COR-L47 (cell line): ENCODE results near the gene PTPRF.
A peak's percentile ranks its signal among the peaks of the same experiment; 100 is the strongest.

ENCODE experiments used
- DNase-seq: peaks from one replicate; lab custom pipeline; 2025; lab: John Stamatoyannopoulos, UW

PTPRF gene

GRCh38 chr1:43552813-43553212 lies 22.1 kb downstream of the PTPRF start:
- DNase-seq = peak; percentile 31

DNA sequence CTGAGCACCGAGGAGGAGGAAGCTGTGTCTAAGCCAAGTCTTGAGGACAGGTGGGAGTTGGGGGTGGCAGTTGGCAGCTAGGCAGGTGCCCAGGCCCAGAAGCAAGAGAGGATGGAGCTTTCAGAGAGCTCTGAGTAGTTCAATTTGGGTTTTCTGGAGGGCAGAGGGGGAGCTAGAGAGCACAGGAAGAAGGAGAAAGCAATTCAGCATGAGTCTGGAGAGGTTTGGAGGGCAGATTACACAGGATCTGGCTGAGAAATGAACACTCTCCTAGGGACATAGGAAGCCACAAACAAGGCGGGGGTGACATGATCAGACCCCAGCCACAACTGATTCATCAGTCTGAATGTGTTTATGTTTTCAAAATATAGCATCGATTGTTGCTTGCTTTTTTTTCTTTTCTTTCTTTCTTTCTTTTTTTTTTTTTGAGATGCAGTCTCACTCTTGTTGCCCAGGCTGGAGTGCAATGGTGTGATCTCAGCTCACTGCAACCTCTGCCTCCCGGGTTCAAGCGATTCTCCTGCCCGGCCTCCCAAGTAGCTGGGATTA lies 23.8 kb downstream of the PTPRF start:
- peak; percentile 11 for DNase-seq

GRCh38 chr1:43556782-43557181 lies 26.1 kb downstream of the PTPRF start:
- DNase-seq = no peak

DNA sequence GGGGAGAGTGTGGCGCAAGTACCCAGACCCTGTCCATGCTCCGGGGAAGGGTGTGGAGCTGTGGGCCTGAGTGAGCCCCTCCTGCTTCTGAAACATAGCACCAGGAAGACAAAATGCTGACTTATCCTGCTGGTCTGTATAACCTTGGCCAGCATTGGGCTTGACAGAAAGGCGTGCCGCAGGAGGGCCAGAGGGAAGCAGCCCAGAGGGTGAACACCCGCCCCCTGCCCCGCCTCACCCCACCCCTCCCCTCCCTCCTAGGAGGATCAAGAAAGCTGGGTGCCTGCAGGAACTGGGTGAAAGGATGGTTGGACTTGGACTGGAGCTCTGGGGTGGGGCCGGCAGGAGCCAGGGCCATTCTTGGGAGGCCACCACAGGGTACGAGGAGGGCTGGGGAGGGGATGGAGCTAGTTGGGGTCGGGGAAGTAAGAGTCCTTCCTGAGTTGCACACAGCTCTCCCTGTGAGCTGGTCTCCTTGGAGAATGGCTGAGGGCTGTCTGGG lies 27.1 kb downstream of the PTPRF start:
- no peak for DNase-seq

- no peak for DNase-seq
Observed at GRCh38 chr1:43558346-43558841, 27.7 kb downstream of the PTPRF start.

GRCh38 chr1:43559714-43560113 lies 29.0 kb downstream of the PTPRF start:
- DNase-seq = no peak

- DNase-seq = no peak
Observed at GRCh38 chr1:43560286-43560685, 29.6 kb downstream of the PTPRF start.

GRCh38 chr1:43563876-43564539 lies 33.3 kb downstream of the PTPRF start:
- no peak for DNase-seq

GRCh38 chr1:43564551-43565348 lies 34.1 kb downstream of the PTPRF start:
- peak; percentile 39 for DNase-seq

GRCh38 chr1:43565600-43566360 lies 35.1 kb downstream of the PTPRF start:
- peak; percentile 83 for DNase-seq

DNA sequence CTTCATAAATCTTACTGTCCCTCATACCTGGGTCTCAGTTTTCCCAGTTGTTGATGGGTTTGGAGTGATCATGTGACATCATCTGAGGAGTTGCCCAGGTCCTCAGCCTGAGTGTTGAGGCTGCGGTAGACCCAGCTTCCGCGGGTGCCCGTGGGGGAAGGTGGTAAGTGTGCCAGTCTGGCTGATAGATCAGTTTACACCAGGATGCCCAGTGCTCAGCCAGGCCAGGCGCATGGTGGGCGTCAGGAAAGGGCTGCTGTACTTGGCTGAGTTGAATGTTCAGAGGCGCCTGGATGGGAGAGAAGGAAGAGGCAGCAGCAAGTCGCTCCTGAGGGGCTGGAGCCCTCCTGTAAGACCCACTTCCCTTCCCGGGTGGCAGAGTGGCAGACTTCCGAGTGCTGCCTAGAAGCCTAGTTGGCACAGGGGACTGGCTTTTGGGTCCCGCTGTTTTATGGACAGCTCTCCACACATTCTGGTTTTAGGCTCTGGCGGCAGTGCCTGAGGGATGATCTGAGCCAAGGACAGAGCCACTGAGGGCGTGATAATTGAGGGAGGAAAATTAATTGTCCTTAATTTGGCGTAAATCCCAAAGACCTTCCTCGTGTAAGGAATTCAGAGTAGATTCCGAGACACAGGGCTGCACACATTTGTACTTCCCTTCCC lies 35.8 kb downstream of the PTPRF start:
- no peak for DNase-seq

- no peak for DNase-seq
Observed at GRCh38 chr1:43569175-43569574, 38.5 kb downstream of the PTPRF start.

- no peak for DNase-seq
Observed at GRCh38 chr1:43570277-43570676, 39.6 kb downstream of the PTPRF start.

DNA sequence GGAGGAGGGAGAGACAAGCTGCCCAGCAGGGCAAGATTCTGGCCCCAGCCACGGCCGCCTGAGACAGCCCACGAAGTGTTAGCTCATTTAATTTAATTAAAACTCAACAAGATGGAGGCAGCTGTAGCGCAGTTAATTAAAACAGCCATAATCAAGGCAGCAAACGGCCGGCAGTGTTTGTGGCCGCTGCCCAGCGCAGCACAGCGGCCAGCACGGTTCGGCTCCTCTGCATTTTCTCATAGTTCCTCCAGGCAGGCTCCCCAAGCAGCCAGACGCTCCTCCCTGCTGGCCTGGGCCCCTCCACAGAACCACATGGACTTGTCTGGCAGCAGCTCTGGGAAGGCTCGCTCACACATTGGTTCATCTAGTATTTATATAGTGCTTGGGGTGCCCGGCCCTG lies 40.0 kb downstream of the PTPRF start:
- DNase-seq = no peak

DNA sequence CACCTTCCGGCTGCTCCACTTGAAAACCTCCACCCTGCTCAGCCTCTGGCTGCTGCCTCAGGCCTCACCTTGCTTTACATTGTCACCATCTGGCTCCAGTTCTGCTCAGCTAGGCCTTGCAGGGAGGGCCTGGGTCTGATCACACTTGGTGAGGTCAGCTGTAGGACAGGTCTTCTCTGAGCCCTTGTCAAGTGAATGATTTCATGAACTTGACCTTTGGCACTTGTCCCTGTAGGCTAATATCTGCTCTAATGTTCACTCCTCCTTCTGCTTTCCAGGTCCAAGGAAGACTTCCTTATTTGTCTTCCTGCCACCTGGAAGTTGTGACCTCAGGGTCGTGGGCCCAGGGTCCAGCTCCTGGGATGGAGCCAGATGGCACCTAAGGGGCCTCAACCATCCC lies 41.4 kb downstream of the PTPRF start:
- DNase-seq = no peak

- DNase-seq = no peak
Observed at GRCh38 chr1:43572538-43572937, 41.9 kb downstream of the PTPRF start.

GRCh38 chr1:43573066-43573800 lies 42.5 kb downstream of the PTPRF start:
- DNase-seq = no peak

DNA sequence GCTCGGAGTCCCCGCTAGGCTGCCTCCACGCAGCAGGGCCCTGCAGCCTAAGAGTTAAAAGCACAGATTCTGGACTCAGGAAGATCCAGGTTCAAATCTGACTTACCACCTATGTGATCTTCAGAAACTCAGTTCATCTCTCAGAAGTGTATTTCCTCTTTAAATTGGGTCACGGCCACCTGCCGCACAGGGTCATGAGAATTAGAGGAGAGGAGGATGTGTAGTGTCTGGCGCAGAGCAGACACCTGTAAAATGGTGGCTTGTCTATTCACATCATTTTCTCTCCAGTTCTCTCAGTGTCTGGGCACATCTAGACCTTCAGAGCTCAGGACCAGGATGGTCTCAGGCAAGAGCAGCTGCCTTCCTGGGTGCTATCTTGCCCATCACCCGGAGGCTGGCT lies 45.8 kb downstream of the PTPRF start:
- no peak for DNase-seq

- no peak for DNase-seq
Observed at GRCh38 chr1:43577655-43578542, 47.2 kb downstream of the PTPRF start.

DNA sequence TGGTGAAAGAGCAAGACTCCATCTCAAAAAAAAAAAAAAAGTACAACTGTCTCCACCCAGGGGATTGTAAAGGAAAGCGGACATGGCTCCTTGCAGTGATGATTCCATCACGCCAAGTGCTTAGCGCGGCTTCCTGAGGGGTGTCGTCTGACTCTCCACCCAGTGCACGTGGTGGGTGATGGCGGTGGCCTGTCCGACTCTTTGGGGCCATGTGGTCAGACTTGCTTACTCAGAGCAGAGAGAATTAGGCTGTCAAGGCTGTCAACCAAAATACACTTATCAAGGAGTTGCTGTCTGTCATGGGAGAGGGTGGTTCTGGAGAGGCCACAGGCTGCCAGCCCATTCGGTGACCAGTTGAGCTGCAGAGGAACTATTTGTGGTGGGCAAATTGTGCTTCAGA lies 49.4 kb downstream of the PTPRF start:
- no peak for DNase-seq
